ENCODE measurements around the gene C3orf38.

The C3orf38 gene

DNA sequence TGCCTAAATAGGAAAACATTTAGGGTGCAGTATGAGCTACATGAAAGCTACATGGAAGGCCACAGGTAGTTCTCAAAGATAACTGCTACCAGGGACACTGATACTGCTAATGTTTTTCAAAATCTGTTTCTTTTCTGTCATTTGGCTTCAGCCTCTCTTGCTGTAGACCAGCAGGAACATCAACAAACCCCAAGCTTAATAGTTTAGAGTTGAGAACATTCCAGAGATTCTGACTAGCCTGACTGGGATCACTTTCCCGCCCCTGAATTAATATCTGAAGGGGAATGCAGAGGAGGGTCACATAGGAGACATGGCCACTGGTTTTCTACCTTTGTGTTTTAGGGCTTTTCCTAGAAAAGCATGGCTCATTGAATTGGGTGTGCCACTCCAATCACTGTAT lies 16.9 kb upstream of the C3orf38 start:
- Histone ChIP-seq H3K4me3 (ENCODE audit: low read depth, low read length) (no peak overlapping the region), H3K27ac (ENCODE audit: low read depth, low read length) (no peak overlapping the region), H3K9ac (ENCODE audit: low read depth, low read length) (no peak overlapping the region), H3K4me1 (ENCODE audit: control insufficient read depth, insufficient read depth, low read length) (no peaks in the 10 kb centered on the region), H3K36me3 (ENCODE audit: control insufficient read depth, insufficient read depth, low read length) (peaks cover 44% of the 10 kb centered on the region), H3K9me3 (ENCODE audit: control insufficient read depth, insufficient read depth, low read length) (no peaks in the 10 kb centered on the region), H3K27me3 (ENCODE audit: control insufficient read depth, insufficient read depth, low read length) (no peaks in the 10 kb centered on the region)

DNA sequence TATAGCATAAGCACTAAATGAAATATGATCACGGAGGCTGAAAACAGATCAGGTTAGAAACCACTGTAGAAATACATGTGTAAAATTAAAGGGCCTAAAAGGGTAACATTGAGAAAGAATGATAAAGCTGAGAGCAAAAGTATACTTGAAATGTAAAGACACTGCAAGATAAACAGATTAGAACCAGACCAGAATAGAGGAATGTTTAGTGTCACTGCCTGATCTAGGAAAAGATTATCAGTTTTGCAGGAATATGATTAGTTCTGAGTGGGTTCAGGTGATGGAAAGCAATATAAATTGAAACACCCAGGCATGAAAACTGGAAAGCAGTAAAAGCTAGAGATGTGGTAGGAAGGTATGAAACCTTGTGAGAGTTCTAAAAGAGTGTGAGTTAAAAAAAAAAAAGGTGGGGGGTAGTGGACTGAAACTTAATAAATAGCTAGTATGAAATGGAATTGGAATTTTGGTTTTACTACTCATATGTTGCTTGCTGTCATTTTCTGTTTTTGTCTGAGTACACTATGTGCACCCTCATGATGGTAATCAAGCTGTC lies 16.0 kb upstream of the C3orf38 start:
- Histone ChIP-seq H3K27ac (ENCODE audit: low read depth, low read length) (no peak overlapping the region), H3K36me3 (ENCODE audit: control insufficient read depth, insufficient read depth, low read length) (peaks cover 53% of the 10 kb centered on the region), H3K9ac (ENCODE audit: low read depth, low read length) (no peak overlapping the region), H3K4me1 (ENCODE audit: control insufficient read depth, insufficient read depth, low read length) (no peaks in the 10 kb centered on the region), H3K9me3 (ENCODE audit: control insufficient read depth, insufficient read depth, low read length) (no peaks in the 10 kb centered on the region), H3K4me3 (ENCODE audit: low read depth, low read length) (no peak overlapping the region), H3K27me3 (ENCODE audit: control insufficient read depth, insufficient read depth, low read length) (no peaks in the 10 kb centered on the region)

DNA sequence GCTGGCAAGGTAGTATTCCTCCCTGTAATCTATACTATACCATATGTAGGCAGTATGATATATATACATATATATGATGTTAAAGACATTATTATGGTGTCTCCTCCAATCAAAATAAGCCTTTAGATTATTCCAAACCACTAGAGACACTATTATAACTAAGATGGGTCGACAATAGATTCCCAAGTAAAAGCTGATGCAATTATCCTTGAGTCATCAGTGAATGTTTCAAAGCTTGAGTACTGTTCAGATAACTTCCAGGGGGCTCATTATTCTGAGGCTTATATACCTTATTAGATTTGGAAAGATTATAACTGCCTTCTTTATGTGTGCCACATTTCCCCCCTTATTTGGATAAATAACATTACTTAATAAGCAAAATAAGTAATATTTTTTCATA lies 11.9 kb upstream of the C3orf38 start:
- Histone ChIP-seq H3K4me3 (ENCODE audit: low read depth, low read length) (no peak overlapping the region), H3K36me3 (ENCODE audit: control insufficient read depth, insufficient read depth, low read length) (peaks cover 67% of the 10 kb centered on the region), H3K9me3 (ENCODE audit: control insufficient read depth, insufficient read depth, low read length) (no peaks in the 10 kb centered on the region), H3K27me3 (ENCODE audit: control insufficient read depth, insufficient read depth, low read length) (no peaks in the 10 kb centered on the region), H3K27ac (ENCODE audit: low read depth, low read length) (no peak overlapping the region), H3K4me1 (ENCODE audit: control insufficient read depth, insufficient read depth, low read length) (peaks cover 16% of the 10 kb centered on the region), H3K9ac (ENCODE audit: low read depth, low read length) (no peak overlapping the region)

DNA sequence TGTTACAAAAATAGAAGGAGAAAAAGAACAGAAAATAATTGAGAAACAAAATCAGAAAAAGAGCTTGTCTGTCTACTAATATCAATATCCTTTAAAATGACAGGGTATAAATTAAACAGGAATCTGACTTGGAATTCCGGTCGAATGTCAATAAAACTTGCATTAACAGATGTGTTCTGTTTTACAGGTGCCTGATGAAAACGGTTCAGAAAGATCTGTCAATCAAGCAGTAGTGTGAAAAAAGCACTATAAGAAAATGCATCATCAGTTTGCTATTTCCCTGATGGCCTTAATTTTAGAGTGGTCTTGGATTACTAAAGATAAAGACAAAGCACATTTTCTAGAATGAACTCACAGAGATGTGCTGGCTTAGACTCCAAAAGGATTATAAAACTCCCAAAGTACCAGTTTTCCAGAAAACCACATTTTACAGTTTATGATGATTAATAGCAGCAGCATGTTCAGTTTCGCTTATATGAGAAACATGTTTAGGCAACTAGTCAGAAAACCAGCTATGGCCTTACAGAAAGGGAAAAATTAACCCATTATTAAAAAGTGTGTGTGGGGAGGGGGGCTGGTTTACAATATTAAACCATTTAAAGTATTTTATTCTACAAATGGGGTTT lies 8.2 kb upstream of the C3orf38 start:
- H3K9ac ChIP-seq (ENCODE audit: low read depth, low read length), result no peak overlapping the region
- H3K9me3 ChIP-seq (ENCODE audit: control insufficient read depth, insufficient read depth, low read length), result no peaks in the 10 kb centered on the region
- peaks cover 43% of the 10 kb centered on the region for H3K36me3 ChIP-seq (ENCODE audit: control insufficient read depth, insufficient read depth, low read length)
- H3K4me1 ChIP-seq (ENCODE audit: control insufficient read depth, insufficient read depth, low read length), result peaks cover 20% of the 10 kb centered on the region
- no peaks in the 10 kb centered on the region for H3K27me3 ChIP-seq (ENCODE audit: control insufficient read depth, insufficient read depth, low read length)
- no peak overlapping the region for H3K4me3 ChIP-seq (ENCODE audit: low read depth, low read length)
- H3K27ac ChIP-seq (ENCODE audit: low read depth, low read length), result peak overlapping the region; percentile 69

GRCh38 chr3:88142094-88142624 lies 7.6 kb upstream of the C3orf38 start:
- peaks cover 20% of the 10 kb centered on the region for H3K4me1 ChIP-seq (ENCODE audit: control insufficient read depth, insufficient read depth, low read length)
- H3K27me3 ChIP-seq (ENCODE audit: control insufficient read depth, insufficient read depth, low read length), result no peaks in the 10 kb centered on the region
- H3K9me3 ChIP-seq (ENCODE audit: control insufficient read depth, insufficient read depth, low read length), result no peaks in the 10 kb centered on the region
- H3K36me3 ChIP-seq (ENCODE audit: control insufficient read depth, insufficient read depth, low read length), result peaks cover 40% of the 10 kb centered on the region
- H3K4me3 ChIP-seq (ENCODE audit: low read depth, low read length), result no peak overlapping the region
- no peak overlapping the region for H3K9ac ChIP-seq (ENCODE audit: low read depth, low read length)
- peak overlapping the region; percentile 69 for H3K27ac ChIP-seq (ENCODE audit: low read depth, low read length)

GRCh38 chr3:88147261-88147660 lies 2.5 kb upstream of the C3orf38 start:
- no peak overlapping the region for H3K9ac ChIP-seq (ENCODE audit: low read depth, low read length)

GRCh38 chr3:88148651-88149050 lies 1.1 kb upstream of the C3orf38 start:
- Histone ChIP-seq H3K9ac (ENCODE audit: low read depth, low read length) (peak overlapping the region; percentile 94), H3K4me3 (ENCODE audit: low read depth, low read length) (peak overlapping the region; percentile 82), H3K9me3 (ENCODE audit: control insufficient read depth, insufficient read depth, low read length) (no peaks in the 10 kb centered on the region), H3K27ac (ENCODE audit: low read depth, low read length) (no peak overlapping the region), H3K4me1 (ENCODE audit: control insufficient read depth, insufficient read depth, low read length) (peaks cover 12% of the 10 kb centered on the region), H3K36me3 (ENCODE audit: control insufficient read depth, insufficient read depth, low read length) (peaks cover 10% of the 10 kb centered on the region), H3K27me3 (ENCODE audit: control insufficient read depth, insufficient read depth, low read length) (no peaks in the 10 kb centered on the region)

More at GRCh38 chr3:88147261-88147660, 2.5 kb upstream of the C3orf38 start:
- H3K4me3 ChIP-seq (ENCODE audit: low read depth, low read length), result no peak overlapping the region
- peaks cover 22% of the 10 kb centered on the region for H3K4me1 ChIP-seq (ENCODE audit: control insufficient read depth, insufficient read depth, low read length)
- H3K27me3 ChIP-seq (ENCODE audit: control insufficient read depth, insufficient read depth, low read length), result no peaks in the 10 kb centered on the region
- no peak overlapping the region for H3K27ac ChIP-seq (ENCODE audit: low read depth, low read length)
- no peaks in the 10 kb centered on the region for H3K36me3 ChIP-seq (ENCODE audit: control insufficient read depth, insufficient read depth, low read length)
- no peaks in the 10 kb centered on the region for H3K9me3 ChIP-seq (ENCODE audit: control insufficient read depth, insufficient read depth, low read length)

DNA sequence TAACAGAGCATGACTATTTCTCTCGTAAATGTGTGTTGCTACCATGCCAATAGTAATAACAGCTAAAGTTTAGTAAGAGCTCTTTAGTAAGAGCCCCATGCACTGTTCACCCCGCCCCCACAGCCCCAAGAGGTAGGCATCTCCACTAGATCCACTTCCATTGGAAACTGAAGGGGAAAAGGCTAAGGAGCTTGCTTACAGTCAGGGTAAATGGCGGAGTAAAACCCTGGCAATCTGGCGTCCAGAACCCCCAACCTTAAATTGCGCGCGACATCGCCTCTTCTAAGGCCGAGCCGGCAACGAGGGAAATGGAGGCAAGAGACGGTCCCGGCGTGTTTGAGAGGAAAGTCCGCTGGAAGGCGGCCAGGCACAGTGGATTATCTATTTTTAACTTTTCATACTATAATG lies 654 bp upstream of the C3orf38 start:
- Histone ChIP-seq H3K4me1 (ENCODE audit: control insufficient read depth, insufficient read depth, low read length) (peaks cover 12% of the 10 kb centered on the region), H3K27ac (ENCODE audit: low read depth, low read length) (peak overlapping the region; percentile 98), H3K4me3 (ENCODE audit: low read depth, low read length) (peak overlapping the region; percentile 82), H3K36me3 (ENCODE audit: control insufficient read depth, insufficient read depth, low read length) (peaks cover 15% of the 10 kb centered on the region), H3K9ac (ENCODE audit: low read depth, low read length) (peak overlapping the region; percentile 94), H3K9me3 (ENCODE audit: control insufficient read depth, insufficient read depth, low read length) (no peaks in the 10 kb centered on the region), H3K27me3 (ENCODE audit: control insufficient read depth, insufficient read depth, low read length) (no peaks in the 10 kb centered on the region)

DNA sequence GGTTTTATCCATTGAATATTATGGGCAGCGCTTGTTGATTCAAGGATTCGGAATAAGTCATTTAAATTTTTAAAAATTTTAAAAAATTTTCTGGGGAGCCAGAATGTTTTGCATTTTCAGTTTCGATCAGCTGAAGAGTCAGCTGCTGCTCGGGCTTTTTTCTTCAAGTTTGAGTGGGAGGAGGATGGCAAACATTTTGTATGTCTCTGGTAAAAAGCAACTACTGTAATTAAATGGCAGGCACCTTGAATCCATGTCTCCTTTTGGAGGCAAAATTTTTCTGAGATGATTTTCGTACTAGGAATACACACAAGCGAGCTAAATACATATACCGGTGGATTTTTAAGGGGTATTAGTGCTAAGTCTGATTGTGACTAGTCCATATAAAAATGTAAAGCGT lies 612 bp downstream of the C3orf38 start:
- Histone ChIP-seq H3K4me1 (ENCODE audit: control insufficient read depth, insufficient read depth, low read length) (peaks cover 12% of the 10 kb centered on the region), H3K36me3 (ENCODE audit: control insufficient read depth, insufficient read depth, low read length) (peaks cover 26% of the 10 kb centered on the region), H3K27me3 (ENCODE audit: control insufficient read depth, insufficient read depth, low read length) (no peaks in the 10 kb centered on the region), H3K4me3 (ENCODE audit: low read depth, low read length) (peak overlapping the region; percentile 82), H3K9me3 (ENCODE audit: control insufficient read depth, insufficient read depth, low read length) (no peaks in the 10 kb centered on the region), H3K9ac (ENCODE audit: low read depth, low read length) (peak overlapping the region; percentile 94), H3K27ac (ENCODE audit: low read depth, low read length) (peak overlapping the region; percentile 98)

DNA sequence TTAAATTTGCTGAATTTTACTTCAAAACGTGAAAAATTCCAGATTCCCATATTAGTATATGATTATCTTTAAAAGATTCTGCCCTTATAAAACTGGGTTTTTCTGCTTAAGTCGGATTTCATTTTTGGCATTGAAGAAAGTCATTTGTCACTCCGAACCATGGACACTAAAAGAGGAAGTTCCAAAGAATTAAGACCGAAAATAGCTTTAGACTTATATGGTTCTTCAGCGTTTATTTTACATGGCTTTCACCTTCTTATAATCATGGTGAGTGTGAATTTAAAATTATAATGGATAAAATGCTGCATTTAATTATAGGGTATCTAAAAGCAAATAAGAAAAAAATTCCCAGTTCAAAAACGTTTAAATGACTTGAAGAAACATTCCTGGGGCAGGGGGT lies 1.0 kb downstream of the C3orf38 start:
- H3K4me1 ChIP-seq (ENCODE audit: control insufficient read depth, insufficient read depth, low read length), result peaks cover 12% of the 10 kb centered on the region
- H3K4me3 ChIP-seq (ENCODE audit: low read depth, low read length), result peak overlapping the region; percentile 82
- peak overlapping the region; percentile 94; the same call in 1 of the 2 replicates for H3K9ac ChIP-seq (ENCODE audit: low read depth, low read length)
- H3K27ac ChIP-seq (ENCODE audit: low read depth, low read length), result peak overlapping the region; percentile 98
- no peaks in the 10 kb centered on the region for H3K9me3 ChIP-seq (ENCODE audit: control insufficient read depth, insufficient read depth, low read length)
- H3K36me3 ChIP-seq (ENCODE audit: control insufficient read depth, insufficient read depth, low read length), result peaks cover 31% of the 10 kb centered on the region
- no peaks in the 10 kb centered on the region for H3K27me3 ChIP-seq (ENCODE audit: control insufficient read depth, insufficient read depth, low read length)

DNA sequence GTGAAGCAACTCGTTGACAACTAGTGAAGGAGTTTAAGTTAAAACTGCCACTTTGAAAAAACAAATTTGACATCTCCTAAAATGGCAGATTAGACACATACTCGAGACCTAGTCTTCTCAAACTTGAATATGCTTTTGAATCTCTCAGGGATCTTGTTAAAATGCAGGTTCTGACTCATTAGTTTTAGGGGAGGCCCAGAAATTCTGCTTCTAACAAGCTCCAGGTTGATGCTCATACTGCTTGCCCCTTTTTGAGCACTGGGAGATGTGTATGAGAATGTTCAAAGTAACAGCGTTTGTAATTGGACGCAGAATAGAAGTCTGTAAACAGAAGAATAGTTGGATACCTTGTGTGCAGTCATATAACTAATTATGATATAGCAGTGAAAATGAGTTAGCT lies 1.6 kb downstream of the C3orf38 start:
- Histone ChIP-seq H3K9ac (ENCODE audit: low read depth, low read length) (no peak overlapping the region), H3K4me1 (ENCODE audit: control insufficient read depth, insufficient read depth, low read length) (peaks cover 12% of the 10 kb centered on the region), H3K27me3 (ENCODE audit: control insufficient read depth, insufficient read depth, low read length) (no peaks in the 10 kb centered on the region), H3K36me3 (ENCODE audit: control insufficient read depth, insufficient read depth, low read length) (peaks cover 36% of the 10 kb centered on the region), H3K9me3 (ENCODE audit: control insufficient read depth, insufficient read depth, low read length) (no peaks in the 10 kb centered on the region), H3K27ac (ENCODE audit: low read depth, low read length) (no peak overlapping the region), H3K4me3 (ENCODE audit: low read depth, low read length) (peak overlapping the region; percentile 82)
